ENCODE results near the gene DSCAML1. TPM values are rescaled to one million over a fixed set of nuclear protein-coding genes. Genes with fewer than 3 reads are reported as not detected.
"Not testable (repeated sequence)": the region's sequence is repeated elsewhere in the genome, so short reads cannot be mapped to it uniquely, and the experiment has no call there.

Gene DSCAML1
- total RNA-seq, 1 donor from 2014 or later: not detected

- DNase-seq (ENCODE audit: low read depth, low spot score): not testable (repeated sequence)
Observed at GRCh38 chr11:117456721-117457029, 340.3 kb downstream of the DSCAML1 start.

DNA sequence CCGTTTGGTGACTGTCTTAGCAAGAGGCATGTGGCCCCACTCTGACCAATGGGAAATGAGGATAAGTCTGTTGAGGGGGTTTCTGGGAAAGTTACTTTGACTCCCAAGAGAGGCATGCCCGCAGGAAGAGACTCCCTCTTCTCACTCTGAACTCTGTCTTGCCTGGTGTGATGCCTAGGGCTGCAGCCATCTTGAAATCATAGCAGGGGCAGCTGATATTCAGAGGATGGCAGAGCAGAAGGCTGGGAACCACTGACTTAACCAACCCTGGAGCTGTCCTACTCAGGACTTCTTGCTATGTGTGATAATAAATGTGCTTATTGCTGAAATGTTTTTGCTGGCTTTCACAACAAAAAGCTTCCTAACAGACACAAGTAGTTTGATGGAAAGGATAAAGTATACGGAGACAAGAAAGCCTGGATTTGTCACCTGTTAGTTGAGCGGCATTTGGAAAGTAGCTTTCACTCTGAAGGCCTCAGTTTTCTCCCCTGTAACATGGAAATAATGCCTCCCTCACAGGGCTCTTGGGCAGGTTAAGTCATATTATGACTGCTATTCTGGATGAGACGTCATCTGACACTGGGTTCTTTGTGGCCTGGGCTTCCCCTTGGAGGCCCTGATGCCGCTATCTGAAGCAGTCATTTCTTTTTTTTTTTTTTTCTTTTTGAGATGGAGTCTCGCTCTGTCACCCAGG, 340.8 kb downstream of the DSCAML1 start:
- no peak for DNase-seq (ENCODE audit: low read depth, low spot score)

DNA sequence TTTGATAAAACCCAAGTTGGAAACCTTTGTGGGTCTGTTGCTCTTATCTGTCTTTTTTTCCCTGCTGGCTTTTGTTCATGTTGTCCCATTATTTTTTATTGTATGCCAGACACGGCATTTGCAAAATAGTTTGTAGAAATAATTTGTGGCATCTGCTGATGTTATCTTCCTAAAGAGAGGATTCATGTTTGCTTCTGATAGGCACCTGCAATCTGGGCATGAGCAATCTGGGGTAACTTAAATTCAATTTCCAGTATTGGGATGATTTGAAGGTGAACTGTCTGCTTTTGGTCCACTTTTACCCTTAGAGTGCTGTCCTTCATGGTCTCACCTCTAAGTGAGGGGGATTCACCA, 342.5 kb downstream of the DSCAML1 start:
- DNase-seq (ENCODE audit: low read depth, low spot score): no peak

DNA sequence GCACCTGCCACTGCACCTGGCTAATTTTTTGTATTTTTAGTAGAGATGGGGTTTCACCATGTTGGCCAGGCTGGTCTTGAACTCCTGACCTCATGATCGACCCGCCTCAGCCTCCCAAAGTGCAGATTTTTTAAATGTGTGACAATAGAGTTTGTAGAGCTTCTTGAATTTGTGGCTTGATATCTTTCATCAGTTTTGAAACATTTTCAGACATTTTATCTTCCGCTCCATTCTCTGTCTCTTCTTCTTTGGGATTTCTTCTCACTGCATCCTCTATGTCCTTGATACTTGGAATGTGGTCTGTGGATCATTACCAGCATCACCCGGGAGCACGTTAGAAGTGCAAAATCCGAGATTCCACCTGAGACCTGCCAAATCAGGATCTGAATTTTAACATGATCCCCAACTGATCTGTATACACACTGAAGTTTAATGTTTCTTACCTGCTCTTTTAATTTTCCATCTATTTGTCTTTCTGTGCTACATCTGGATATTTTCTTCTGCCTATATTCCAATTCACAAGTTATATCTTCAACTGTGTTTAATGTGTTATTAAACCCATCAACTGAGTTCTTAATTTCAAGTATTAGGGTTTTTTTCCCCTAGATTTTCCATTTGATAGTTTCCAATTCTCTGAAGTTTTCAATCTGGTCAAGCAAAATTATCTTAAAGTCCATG, 343.0 kb downstream of the DSCAML1 start:
- no peak for DNase-seq (ENCODE audit: low read depth, low spot score)

DNA sequence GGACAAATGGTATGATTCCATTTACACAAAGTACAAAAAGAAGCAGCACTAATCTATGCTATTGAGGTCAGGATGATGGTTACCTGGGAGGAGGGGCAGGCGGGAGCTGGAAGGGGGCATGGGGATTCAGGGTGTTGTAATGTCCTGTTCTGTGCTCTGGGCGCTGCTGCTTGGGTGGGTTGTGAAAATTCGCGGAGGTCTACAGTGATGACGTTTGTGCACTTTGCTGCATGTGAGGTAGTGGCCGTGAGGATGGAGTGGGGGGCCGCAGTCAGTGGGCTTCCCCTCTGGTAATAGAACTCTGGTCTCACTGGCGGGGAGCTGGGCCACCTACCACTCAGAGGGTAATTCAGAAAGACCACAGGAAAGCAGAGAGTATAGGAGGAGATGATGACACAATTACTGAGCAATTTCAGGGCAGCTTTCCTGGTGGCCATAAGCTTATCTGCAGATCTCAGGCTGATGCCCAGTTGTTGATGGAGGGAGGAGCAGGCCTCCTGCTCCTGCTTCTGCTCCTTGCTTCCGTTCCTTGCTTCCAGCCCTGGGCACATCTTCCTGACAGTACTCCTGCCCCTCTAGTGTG, 347.8 kb downstream of the DSCAML1 start:
- DNase-seq (ENCODE audit: low read depth, low spot score): no peak

- no peak for DNase-seq (ENCODE audit: low read depth, low spot score)
Observed at GRCh38 chr11:117444711-117445658, 352.0 kb downstream of the DSCAML1 start.

- DNase-seq (ENCODE audit: low read depth, low spot score): no peak
Observed at GRCh38 chr11:117444256-117444655, 352.8 kb downstream of the DSCAML1 start.

GRCh38 chr11:117443266-117444186, 353.5 kb downstream of the DSCAML1 start:
- no peak for DNase-seq (ENCODE audit: low read depth, low spot score)

DNA sequence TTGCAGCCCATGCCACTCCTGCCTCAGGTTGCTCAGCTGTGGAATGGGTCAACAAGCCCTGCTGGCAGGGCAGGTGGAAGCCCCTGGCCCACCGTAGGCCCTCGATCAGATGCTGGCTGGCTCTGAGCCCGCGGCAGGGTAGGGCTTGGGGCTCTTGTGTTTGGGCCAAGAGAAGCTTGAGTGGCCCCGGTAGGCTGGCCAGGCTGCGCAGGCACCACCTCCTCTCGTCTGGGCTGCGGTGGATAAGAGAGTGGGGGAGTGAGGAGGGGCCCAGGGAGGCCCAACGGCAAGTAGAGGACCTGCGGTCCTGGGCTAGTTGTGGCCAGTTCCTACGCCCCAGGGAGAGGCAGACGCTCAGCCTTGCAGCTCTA, 354.2 kb downstream of the DSCAML1 start:
- no peak for DNase-seq (ENCODE audit: low read depth, low spot score)

- DNase-seq (ENCODE audit: low read depth, low spot score): no peak
Observed at GRCh38 chr11:117442049-117442868, 354.8 kb downstream of the DSCAML1 start.

DNA sequence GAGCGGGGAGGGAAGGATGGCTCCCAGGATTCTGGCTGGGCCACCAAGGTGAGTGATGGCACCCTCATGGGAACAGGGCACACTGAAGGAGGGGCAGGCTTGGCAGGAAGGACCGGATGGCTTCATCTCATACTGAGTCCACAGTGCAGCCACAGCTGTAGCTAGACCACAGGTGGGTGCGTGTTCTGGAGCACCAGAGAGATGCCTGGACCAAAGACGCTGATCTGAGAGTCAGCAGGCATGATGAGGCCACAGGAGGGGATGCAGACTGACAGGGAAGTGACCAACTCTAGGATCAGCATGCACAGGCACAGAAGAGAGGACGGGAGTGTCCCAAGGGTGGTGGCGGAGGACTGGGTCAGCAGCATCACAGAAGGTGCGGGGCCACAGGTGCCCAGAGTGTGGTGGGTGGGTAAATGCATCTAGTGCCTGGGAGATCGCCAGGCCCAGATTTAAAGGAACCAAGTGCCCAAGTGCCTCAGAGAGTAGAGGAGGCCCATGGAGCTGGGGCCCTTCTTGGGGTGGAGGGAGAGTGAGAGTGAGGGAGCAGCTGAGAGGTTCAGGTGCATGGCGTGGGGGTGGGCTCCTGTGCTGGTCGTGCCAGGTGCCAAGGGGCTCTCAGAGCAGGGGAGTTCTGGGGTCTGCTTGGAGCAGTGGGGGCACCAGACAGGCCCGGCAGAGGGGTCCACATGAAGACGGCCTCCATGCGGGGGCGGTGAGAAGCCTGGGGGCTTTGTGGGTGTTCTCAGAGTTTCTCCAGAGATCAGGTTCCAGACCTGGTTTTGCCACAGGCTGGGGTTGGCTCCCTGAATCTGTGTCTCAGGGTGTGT, 355.7 kb downstream of the DSCAML1 start:
- no peak for DNase-seq (ENCODE audit: low read depth, low spot score)

GRCh38 chr11:117440258-117440657, 356.8 kb downstream of the DSCAML1 start:
- no peak for DNase-seq (ENCODE audit: low read depth, low spot score)

DNA sequence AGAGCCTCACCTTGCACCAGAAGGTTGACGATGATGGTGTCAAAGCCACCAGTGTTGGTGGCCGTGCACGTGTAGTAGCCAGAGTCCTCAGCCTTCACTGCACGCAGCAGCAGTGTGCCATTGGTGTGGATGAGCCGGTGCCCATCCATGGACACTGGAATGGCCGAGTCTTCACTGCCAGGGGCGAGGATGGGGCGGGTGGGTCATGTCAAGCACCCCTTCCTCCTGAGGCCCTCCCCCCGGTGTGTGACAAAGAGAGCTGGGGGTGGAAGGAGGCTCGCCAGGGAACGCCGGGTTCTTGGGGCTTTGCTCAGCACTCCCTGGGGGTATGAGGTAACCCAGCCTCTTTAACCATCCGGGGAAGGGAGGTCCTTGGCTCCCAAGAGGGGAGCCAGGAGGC, 357.8 kb downstream of the DSCAML1 start:
- DNase-seq (ENCODE audit: low read depth, low spot score): no peak

- DNase-seq (ENCODE audit: low read depth, low spot score): no peak
Observed at GRCh38 chr11:117438371-117439000, 358.5 kb downstream of the DSCAML1 start.

DNA sequence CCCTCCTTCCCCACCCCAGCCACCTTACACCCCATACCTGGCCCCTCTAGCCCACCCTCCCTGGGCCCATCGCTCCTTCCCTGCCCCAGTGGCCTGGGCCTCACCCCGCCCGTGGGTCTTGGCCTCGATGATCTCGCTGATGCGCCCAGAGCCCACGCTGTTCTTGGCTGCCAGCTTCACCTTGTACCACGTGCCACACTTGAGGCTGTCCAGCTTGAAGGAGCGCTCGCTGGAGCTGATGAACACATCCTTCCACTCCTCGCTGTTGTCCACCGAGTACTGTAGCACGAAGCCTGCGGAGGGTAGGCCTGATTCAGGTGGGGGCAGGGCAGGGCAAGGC, 359.3 kb downstream of the DSCAML1 start:
- no peak for DNase-seq (ENCODE audit: low read depth, low spot score)

DNA sequence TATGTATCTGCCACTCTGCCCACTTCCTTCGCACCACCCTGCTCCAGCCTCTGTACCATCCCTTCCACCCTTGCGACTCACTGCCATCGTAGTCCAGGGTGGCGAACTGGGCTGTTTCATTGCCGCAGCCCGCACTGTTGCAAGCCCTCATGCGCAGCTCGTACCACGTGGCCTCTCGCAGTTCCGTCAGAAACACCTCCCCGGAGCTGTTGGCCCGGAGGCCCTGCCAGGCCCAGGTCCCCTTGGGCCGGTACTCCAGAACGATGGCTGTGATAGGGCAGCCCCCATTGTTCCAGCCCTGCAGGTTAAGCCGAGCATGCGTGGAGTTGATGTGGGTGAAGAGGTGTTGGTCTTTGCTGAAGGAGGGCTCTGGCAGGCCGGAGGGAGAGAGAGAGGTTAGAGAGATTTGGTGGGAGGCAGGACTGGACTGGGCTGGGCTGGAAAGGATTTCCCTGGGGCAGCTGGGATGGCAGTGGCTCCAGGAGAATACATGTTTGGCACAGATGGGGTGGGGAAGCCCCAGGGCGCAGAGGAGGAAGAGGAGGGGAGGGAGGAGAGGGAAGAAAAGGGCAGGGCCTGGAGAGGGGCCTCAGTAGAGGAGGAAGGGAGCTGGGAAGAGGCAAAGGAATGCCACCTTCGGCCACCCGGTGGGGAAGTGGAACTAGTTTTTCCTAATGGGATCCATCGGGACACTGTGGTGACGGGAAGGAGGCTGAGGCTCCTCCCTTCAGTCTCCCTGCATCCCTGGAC, 359.8 kb downstream of the DSCAML1 start:
- DNase-seq (ENCODE audit: low read depth, low spot score): no peak

GRCh38 chr11:117435326-117435725, 361.7 kb downstream of the DSCAML1 start:
- no peak for DNase-seq (ENCODE audit: low read depth, low spot score)

- no peak for DNase-seq (ENCODE audit: low read depth, low spot score)
Observed at GRCh38 chr11:117434481-117434880, 362.5 kb downstream of the DSCAML1 start.
